HG02623 (cell line): Measurements from ENCODE around the gene TMCC2.

ENCODE experiments used
- ATAC-seq: cut with Tn5 transposase; IDR thresholded peaks from one replicate; pipeline ENCODE4 v1.9.1; 2021; ENCODE audit warnings: moderate library complexity; ENCODE audit not compliant: unreplicated experiment

Gene TMCC2

DNA sequence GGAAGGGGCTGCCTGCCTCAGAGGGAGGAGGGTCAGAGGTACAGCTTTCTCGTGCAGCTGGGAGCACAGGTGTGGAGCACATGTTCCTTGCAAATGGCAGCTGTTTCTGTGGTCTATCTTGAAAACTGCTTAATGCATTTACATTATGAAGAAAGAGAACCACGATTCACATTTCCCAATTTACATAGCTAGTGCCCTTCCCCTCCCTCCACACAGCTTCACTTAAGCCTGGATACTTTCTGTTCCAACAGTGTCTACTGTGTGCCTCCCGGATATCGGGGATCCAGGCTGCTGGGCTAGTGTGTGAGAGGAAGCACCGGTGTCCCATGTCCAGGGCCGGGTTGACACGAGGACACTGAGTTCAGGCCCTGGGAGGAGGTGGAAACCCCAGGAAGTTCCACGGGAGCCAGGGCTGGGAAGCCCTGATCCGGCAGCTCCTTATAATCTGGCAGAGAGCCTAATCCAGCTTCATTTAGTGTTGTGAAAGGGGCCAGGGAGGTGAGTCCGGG, 31.6 kb downstream of the TMCC2 start:
- no peak for ATAC-seq

DNA sequence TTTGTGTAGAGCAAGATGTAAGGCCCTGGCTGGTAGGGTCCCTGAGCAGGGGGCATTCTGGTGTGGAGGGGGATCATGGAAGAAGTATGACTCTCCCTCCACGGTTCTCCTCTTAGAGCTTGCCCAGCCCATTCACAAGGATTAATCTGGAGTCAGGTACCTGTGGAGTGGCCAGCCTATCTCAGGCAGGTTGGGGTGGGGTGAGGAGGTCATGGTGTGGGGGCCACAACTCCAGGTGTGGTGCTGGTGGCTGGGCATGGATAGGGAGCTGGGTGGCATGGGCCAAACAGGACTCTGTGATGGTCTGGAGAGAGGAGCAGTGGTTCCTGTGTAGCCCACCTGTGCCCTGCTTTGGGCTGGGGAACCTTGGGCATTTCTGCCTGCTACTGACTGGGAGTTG, 32.3 kb downstream of the TMCC2 start:
- no peak for ATAC-seq

DNA sequence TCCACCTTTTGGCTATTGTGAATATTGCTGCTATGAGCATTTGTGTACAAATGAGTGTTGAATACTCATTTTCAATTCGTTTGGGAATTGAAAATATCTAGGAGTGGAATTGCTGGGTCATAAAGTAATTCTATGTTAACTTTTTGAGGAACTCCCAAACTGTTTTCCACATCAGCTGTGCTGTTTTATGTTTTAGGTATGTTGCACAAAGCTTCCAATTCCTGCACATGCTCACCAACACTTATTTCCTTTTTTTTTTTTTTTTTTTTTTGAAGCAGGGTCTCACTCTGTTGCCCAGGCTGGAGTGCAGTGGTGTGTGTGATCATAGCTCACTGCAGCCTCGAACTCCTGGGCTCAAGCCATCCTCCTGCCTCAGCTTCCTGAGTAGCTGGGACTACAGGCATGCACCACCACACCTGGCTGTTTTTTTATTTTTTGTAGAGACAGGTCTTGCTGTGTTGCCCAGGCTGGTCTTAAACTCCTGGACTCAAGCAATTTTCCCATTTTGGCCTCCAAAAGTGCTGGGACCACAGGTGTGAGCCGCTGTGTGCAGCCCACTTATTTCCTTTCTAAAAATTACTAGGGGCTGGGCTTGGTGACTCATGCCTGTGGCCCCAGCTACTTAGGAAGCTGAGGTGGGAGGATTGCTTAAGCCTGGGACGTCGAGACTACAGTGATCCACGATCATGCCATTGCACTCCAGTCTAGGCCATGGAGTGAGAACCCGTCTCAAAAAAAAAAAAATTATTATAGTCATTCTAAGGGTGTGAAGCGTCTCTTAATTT, 33.4 kb downstream of the TMCC2 start:
- no peak for ATAC-seq

DNA sequence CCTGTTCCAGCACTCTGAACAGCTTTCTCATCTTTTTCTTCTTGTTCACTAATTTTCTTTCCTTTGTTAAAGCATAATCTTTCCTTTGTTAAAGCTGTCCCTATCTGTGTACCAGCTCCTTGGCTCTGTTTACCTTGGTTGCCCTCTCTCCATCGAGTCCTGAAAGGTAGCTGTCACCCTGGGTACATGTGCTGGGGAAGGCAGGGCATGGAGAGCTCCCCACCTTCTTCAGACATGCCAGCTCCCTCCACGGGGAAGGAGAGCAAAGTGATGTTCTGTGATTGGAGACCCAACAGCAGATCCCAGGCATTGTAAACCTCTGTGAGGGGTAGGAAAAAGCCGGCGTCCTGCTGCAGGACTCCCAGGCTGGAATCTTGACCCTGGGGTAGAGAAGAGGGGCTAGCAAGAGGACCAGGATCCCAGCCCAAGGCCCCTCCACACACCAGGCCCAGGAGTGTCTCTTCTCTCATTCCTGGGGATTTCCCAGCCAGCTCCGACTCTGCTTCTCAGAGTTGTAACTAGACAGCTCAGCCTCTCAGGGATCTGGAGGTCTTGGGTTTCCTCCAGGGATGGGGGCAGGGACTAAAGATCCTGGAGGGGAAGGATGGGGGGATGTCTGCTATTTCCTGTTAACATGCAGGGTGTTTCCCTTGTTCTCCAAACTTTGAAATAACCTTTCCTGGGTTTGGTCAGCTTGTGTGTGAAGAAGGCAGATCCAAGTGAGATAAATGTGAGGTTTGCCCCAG, 34.4 kb downstream of the TMCC2 start:
- no peak for ATAC-seq

DNA sequence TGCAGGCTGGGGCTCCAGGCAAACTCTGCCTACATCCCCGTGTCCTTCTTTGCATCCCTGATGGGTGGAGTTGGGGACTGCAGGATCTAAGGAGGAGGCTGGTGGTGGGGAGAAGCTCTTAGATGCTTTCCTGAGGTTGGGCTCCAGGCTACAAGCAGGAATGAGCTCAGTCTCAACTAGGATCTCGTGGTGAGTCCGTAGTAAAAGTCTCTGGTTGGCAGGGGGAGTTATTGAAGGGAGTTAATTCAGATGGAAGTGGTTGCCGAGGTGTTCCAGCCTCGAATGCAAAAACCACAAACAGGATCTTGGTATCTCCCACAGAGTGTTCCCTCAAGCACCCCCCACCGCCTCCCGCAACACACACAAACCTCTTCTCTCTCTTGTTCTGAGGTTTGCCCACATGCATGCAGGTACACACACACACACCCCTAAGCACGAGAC, 35.0 kb downstream of the TMCC2 start:
- no peak for ATAC-seq

DNA sequence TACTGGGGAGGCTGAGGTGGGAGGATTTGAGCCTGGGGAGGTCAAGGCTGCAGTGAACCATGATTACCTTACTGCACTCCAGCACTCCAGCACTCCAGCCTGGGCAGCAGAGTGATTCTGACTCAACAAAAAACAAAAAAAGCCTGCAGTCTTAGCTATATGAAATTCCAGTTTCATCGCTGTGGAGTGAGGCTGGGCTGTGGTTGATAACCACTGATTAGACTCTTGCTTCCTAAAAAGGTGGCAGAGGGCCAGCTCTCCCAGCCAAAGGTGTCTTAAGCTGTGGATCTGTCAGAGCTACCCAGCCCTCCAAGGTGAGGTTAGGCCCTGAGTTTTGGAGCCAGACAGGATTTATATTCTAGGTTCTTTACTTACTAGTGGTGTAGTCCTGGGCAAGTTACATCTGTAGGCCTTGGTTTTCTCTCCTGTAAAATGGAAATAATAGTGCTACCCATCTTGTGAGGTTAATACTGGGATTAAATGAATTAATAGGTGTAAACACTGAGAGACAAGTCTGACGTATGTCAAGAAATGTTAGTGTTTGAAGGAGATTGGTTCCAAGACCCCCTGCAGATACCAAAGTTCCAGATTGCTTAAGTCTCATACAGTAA, 35.9 kb downstream of the TMCC2 start:
- no peak for ATAC-seq

DNA sequence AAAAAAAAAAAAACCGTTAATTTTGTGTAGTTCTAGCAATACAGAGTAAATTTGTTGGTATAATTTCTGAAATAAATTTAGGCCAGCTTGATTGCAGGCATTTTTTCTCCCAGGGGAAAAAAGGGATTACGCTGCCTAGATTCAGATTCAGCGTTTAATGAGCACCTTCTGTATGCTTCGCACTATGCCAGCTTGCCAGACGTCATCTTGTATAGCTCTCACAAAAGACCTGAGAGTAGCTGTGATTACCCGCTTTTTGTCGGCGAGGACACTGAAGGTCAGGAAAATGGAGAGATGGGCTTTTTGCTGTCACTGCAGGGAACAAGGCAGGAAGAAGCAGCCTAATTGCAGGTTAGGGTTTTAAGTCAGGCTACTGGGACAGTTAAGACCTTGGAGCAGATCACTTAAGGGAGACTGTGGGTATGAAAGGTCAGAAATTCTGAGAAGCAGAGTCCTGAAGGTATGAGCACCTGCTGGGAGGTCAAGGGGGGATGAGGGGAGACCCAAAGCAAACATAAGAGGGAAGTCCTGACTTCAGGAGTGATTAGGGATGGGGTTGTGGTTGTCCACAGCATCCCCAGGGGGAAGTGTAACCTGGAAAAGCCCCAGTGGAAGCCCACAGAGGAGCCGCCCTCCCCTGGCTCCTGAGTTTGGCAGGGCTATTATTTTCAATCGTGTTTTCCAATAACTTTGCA, 39.0 kb downstream of the TMCC2 start:
- no peak for ATAC-seq

DNA sequence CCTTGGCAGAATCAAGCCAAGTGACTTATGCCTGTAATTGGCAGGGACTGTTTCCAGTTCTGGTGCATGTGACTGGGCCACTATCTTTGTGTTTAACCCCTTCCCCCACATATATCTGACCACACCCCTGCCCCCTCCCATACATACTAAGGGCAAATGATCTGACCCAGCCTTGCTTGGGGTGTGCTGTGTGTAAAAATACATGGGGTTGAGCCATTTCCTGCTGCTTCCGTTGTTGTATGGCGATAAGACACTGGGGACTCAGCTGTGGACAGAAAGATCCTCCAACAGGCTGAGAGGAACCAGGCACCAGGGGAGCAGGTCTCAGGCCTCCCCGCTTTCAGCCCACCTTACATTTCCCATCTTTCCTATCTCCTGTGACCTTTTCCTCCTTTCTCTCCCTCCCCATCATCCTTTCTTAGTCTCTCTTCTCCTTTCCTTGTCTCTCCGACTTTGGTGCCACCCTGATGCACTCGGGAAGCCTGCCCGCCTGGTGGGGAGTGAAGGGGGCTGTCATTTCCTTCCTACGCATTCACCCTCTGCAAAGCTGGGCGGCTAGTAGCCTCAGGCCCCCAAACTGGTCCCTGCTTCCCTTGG, 39.7 kb downstream of the TMCC2 start:
- no peak for ATAC-seq

DNA sequence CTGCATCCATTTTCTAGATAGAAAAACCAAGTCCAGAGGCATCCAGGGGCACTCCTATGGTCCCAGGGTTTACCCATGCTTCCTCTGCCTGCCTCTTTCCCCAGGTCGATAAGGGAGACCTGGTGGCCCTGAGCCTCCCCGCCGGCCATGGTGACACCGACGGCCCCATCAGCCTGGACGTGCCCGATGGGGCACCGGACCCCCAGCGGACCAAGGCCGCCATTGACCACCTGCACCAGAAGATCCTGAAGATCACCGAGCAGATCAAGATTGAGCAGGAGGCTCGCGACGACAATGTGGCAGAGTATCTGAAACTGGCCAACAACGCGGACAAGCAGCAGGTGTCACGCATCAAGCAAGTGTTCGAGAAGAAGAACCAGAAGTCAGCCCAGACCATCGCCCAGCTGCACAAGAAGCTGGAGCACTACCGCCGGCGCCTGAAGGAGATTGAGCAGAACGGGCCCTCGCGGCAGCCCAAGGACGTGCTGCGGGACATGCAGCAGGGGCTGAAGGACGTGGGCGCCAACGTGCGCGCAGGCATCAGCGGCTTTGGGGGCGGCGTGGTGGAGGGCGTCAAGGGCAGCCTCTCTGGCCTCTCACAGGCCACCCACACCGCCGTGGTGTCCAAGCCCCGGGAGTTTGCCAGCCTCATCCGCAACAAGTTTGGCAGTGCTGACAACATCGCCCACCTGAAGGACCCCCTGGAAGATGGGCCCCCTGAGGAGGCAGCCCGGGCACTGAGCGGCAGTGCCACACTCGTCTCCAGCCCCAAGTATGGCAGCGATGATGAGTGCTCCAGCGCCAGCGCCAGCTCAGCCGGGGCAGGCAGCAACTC, 41.3 kb downstream of the TMCC2 start:
- ATAC-seq, result no peak

DNA sequence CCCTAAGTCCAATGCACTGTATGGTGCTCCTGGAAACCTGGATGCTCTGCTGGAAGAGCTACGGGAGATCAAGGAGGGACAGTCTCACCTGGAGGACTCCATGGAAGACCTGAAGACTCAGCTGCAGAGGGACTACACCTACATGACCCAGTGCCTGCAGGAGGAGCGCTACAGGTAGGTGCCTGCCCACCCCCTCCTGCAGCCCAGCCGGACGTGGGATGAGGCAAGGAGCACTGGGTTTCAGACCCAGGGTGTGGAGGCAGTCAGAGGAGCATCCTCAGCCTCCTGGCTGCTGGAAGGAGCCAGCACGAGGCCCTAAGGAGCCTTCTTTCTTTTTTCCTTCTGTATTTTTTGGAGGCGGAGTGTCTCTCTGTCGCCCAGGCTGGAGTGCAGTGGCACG, 42.0 kb downstream of the TMCC2 start:
- no peak for ATAC-seq

DNA sequence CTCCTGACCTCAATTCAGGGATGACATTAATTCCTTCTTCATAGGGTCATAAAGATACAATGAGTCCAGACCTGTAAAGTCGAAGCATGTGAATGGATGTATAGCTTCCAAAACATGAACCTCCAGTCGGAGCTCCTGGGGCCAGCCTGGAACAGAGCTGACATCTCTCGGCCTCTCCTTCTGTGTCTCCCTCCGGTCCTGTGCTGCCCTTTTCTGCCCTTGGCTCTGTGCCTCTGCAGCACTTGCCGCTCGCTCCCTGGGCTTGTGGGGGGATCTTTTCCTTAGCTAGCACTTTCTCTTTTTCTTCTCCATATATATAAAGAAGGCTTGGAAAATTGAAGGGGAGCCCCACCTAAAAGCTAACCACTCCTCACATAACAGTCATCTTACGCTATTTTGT, 42.5 kb downstream of the TMCC2 start:
- ATAC-seq, result no peak

DNA sequence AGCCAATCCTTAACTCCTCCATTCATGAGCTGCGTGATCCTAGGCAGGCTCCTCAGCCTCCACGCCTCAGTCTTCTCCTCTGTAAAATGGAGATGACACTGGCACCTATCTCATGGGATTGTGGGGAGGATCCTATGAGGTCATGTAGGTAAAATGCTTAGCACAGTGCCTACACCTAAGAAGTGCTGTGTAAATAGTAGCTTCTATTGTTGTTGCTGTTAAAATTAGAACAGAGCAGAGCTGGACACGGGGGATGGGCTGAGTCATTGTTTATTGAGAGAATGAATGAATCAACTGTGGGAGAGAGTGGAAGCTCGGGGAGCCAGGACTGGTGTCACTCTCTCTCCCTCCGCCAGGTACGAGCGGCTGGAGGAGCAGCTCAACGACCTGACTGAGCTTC, 43.0 kb downstream of the TMCC2 start:
- ATAC-seq, result no peak

DNA sequence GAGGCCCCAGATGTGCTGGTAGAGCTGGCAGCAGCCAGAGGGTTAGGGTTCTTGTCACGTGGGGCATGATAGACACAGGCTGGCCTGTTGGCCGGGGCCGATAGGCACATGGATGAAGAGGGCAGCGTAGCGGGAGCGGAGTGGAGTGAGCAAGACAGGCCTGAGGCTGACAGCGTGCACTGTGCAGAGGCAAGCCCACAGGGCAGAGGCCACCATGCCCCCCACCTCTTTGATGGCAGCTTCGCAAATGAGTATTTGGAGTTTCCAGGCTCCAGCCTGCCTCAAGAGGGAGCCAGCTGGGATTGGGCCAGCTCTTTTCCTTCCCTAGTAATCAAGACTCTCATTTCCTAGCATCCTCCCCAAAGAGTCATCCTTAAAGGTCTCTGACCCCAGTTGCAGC, 43.5 kb downstream of the TMCC2 start:
- no peak for ATAC-seq

DNA sequence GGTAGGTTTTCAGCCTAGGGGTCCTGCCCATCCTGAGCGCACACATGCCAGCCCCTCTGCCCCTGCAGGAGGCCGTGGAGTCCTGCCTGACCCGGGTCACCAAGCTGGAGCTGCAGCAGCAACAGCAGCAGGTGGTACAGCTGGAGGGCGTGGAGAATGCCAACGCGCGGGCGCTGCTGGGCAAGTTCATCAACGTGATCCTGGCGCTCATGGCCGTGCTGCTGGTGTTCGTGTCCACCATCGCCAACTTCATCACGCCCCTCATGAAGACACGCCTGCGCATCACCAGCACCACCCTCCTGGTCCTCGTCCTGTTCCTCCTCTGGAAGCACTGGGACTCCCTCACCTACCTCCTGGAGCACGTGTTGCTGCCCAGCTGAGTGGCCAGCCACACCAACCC, 44.0 kb downstream of the TMCC2 start:
- ATAC-seq, result no peak

DNA sequence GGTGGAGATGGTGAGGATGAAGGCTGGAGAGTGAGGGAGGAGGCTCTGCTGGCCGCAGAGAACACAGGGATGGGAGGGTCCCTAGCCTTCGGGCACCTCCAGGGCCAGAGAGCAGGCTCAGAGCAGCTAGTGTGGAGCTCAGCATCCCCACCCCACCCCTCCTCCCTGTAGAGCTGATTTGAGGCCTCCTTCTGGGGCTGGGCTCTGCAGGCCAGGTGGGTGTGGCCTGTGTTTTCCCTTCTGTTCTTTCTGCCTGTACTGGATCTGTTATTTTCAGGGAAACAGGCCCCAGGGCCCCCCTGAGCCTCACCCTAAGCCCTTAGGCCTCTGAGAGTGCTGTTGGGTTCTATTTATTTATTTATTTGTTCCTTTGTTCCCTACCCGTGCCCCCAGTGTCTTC, 44.8 kb downstream of the TMCC2 start:
- no peak for ATAC-seq

DNA sequence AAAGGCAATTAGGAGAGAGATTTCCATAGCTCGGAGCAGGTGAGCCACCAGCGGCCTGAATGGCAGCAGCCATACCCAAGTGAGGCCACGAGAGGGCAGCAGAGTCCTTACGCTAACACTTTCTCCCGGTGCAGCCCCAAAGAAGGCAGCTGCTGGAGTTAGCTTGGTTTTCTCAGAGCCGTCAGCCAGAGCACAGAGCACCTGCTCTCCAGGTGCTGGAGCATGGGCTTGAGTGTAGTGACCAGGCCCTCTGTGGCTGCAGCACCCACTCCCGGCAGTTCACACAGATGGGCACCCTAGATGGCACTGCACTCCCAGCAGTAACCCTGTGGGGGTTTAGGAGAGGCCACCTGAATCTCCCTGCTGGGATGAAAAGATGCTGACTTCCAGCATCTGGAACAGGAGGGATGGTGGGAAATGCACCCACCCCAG, 45.8 kb downstream of the TMCC2 start:
- peak; percentile 57 for ATAC-seq

DNA sequence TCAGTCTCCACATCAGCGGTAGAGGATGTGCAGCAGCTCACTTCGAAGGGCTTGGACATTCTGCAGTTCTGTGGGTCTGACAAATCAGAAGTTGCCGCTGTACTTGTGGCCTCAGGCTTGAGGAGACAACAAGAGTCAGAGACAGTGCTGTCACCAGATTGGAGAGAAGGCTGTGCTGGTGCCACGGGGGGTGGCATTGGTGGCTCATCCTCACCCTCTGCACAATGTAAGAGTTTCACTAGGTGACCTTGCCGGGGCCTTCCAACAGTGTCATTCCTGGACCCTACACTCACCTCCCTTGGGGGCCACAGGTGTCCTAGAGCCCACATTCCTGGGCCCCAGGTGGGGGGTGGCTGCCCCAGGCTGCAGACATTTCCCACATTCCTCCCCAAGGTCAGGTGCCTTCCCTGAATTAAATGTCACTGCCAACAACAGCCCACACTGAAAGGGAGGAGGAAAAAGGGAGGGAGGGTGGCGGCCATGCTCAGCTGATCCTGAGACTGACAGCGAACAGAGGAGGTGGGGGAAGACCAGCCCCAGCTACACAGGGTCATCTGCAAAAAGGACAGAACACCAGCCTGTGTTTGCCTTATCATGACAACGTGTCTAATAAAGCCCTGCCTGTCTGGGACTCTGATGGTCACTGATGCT, 46.4 kb downstream of the TMCC2 start:
- no peak for ATAC-seq

DNA sequence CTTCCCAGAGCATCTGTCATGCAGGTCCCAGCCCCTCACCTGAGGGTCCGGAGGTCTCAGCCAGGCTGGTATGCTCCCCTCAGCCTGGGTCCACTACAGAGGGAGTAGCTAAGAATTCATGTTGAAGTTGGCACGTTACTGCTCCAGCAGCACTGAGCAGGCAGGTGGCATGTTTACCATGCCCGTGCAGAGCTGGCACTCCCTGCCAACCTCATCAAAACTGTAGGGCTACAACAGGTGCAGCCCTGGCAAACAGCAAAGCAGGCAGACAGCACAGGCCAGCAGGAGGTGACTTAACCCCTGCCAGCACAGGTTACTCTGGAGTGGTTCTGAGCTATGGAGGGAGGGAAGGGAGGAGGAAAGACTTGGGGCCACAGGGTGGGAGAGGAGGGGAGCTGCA, 47.4 kb downstream of the TMCC2 start:
- ATAC-seq, result no peak

DNA sequence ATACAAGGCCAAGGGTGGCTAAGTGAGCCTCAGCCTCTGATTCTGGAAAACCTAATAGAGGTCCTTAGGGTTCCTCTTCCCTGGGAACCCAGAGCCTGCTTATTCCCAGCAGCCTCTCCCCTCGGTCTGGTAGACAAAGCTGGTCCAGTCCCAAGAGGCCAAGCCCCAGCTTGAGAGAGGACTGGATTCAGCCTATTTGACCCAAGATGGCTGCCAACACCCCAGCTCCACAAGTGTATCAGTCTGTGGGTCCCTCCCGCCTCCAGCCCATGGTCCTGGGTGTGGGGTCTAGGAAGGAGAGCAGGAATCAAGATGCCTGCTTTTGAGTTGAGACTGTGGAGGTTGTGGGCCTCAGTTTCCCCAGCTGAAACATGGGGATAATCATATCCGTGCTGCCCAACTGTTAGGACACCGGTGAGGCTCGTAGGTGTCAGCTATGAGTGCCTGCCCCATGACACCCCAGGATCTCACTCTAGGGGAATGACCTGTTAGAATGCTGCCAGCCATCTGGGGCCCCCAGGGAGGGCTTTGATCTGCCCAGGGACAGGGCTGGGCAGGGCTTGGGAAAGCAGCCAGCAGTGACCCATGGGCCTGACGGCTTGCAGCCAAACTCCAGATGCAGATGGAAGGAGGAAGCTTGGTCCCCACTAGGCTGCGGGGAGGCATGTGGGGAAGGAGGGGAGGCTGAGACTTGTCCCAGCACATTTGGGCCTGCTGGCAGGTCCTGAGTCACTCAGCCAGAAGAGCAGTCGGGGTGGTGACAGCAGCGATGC, 48.4 kb downstream of the TMCC2 start:
- ATAC-seq, result no peak
